SK-N-SH (cell line): ENCODE data around the gene HNRNPUL1. TPM values are rescaled to one million over a fixed set of nuclear protein-coding genes. Genes with fewer than 3 reads are reported as not detected.
A peak's percentile ranks its signal among the peaks of the same experiment; 100 is the strongest.

Source experiments
- CTCF ChIA-PET: fragments of 300-600, 350-600 bp; formaldehyde crosslinking; extraction: SDS; loops from one replicate; lab custom pipeline; 2021; lab: Yijun Ruan, JAX
- POLR2A ChIA-PET: fragments of 350-600 bp; sonication (Branson Sonifier 250); formaldehyde crosslinking; extraction: SDS; loops from one replicate; lab custom pipeline; 2020; ENCODE audit warnings: antibody characterized with exemption, inconsistent platforms; lab: Yijun Ruan, JAX
- DNase-seq: peaks from one replicate; pipeline ENCODE4 v3.0.0; 2012
- H2AFZ ChIP-seq: fragments of 200-600 bp; sonication (generic); 2 replicates; pipeline ENCODE4 v1.8.1; 2016; ENCODE audit warnings: antibody characterized with exemption, mild to moderate bottlenecking, low read depth
- H3F3A ChIP-seq: fragments of 200-600 bp; sonication (generic); replicated peaks from 2 replicates; pipeline ENCODE3; 2016; ENCODE audit warnings: antibody characterized with exemption, mild to moderate bottlenecking; ENCODE audit not compliant: insufficient read depth
- H3K27ac ChIP-seq, 2 experiments: fragments of 200-500 bp in 1 of 2; fragments of 200-600 bp in 1 of 2; sonication (Bioruptor generic) in 1 of 2; sonication (generic), shearing (Covaris generic) in 1 of 2; 2 replicates each; pipeline versions ENCODE4 v1.5.1 to v1.6.1; 2014 to 2016; ENCODE audit warnings: low read depth in 2 of 2, inconsistent platforms in 1 of 2, low read length in 1 of 2, mild to moderate bottlenecking in 1 of 2, mixed read lengths in 1 of 2
- H3K27me3 ChIP-seq: fragments of 200-600 bp; sonication (generic), shearing (Covaris generic); 2 replicates; pipeline ENCODE4 v1.6.1; 2016; ENCODE audit warnings: mixed run types; ENCODE audit not compliant: insufficient read depth
- H3K36me3 ChIP-seq, 2 experiments: fragments of 200-500 bp in 1 of 2; fragments of 200-600 bp in 1 of 2; sonication (Bioruptor generic) in 1 of 2; sonication (generic) in 1 of 2; replicated peaks in 1 of 2; 2 replicates each; pipeline versions ENCODE3 to v1.5.1; 2014 to 2016; ENCODE audit warnings: low read length in 1 of 2, mild to moderate bottlenecking in 1 of 2; ENCODE audit not compliant: insufficient read depth in 2 of 2, control insufficient read depth in 1 of 2
- H3K4me1 ChIP-seq, 2 experiments: fragments of 200-500 bp in 1 of 2; fragments of 200-600 bp in 1 of 2; sonication (Bioruptor generic) in 1 of 2; sonication (generic), shearing (Covaris generic) in 1 of 2; 2 replicates each; pipeline versions ENCODE4 v1.5.1 to v1.6.1; 2014 to 2016; ENCODE audit warnings: low read depth in 1 of 2, low read length in 1 of 2, mixed run types in 1 of 2; ENCODE audit not compliant: insufficient read depth in 2 of 2, control insufficient read depth in 1 of 2
- H3K4me2 ChIP-seq: fragments of 200-600 bp; sonication (generic), shearing (Covaris generic); 2 replicates; pipeline ENCODE4 v1.6.1; 2017; ENCODE audit warnings: mixed run types
- H3K4me3 ChIP-seq, 2 experiments: fragments of 200-500 bp in 1 of 2; fragments of 200-600 bp in 1 of 2; sonication (Bioruptor generic) in 1 of 2; sonication (generic), shearing (Covaris generic) in 1 of 2; 2 replicates each; pipeline versions ENCODE4 v1.5.1 to v1.8.1; 2014 to 2016; ENCODE audit warnings: low read depth in 2 of 2, inconsistent platforms in 1 of 2, low read length in 1 of 2, mild to moderate bottlenecking in 1 of 2, mixed read lengths in 1 of 2, moderate library complexity in 1 of 2
- H3K79me2 ChIP-seq: fragments of 200-600 bp; sonication (generic); 2 replicates; pipeline ENCODE4 v1.8.1; 2017; ENCODE audit warnings: mild to moderate bottlenecking; ENCODE audit not compliant: insufficient read depth
- H3K9ac ChIP-seq: fragments of 200-600 bp; sonication (generic); 2 replicates; pipeline ENCODE4 v1.6.1; 2017; ENCODE audit warnings: mixed run types
- H3K9me2 ChIP-seq: fragments of 200-600 bp; sonication (generic); 2 replicates; pipeline ENCODE4 v1.6.1; 2017; ENCODE audit warnings: mixed run types
- H3K9me3 ChIP-seq: fragments of 200-600 bp; sonication (generic); 2 replicates; pipeline ENCODE4 v1.6.1; 2017; ENCODE audit warnings: mixed run types, mild to moderate bottlenecking, moderate library complexity
- H4K20me1 ChIP-seq: fragments of 200-600 bp; sonication (generic); 2 replicates; pipeline ENCODE4 v1.6.1; 2017; ENCODE audit warnings: mild to moderate bottlenecking, mixed run types; ENCODE audit not compliant: insufficient read depth
- CHD2 ChIP-seq: fragments of 150-350 bp; IDR thresholded peaks from 2 replicates; pipeline ENCODE4 v1.6.1; 2018; ENCODE audit warnings: low read length; ENCODE audit not compliant: partially characterized antibody
- CTCF ChIP-seq: fragments of 200-600 bp; sonication (generic); IDR thresholded peaks from 2 replicates; pipeline ENCODE4 v1.6.1; 2017; ENCODE audit warnings: antibody characterized with exemption, mild to moderate bottlenecking, moderate library complexity
- EP300 ChIP-seq, 2 experiments: IDR thresholded peaks; 2 replicates each; pipeline versions ENCODE4 v1.4.0 to v1.6.1; 2012; ENCODE audit warnings: borderline replicate concordance in 1 of 2, low read depth in 1 of 2, low read length in 1 of 2
- EZH2phosphoT487 ChIP-seq: fragments of 200-600 bp; sonication (generic); IDR thresholded peaks from 2 replicates; pipeline ENCODE4 v1.6.1; 2017; ENCODE audit warnings: low read depth, mixed run types, mild to moderate bottlenecking, antibody characterized with exemption, moderate library complexity, borderline replicate concordance
- FOXJ3 ChIP-seq: sonication (generic); formaldehyde crosslinking; IDR thresholded peaks from 2 replicates; pipeline ENCODE4 v1.5.1; 2020; ENCODE audit warnings: mild to moderate bottlenecking, missing genetic modification reagents
- GABPA ChIP-seq: IDR thresholded peaks from 2 replicates; pipeline ENCODE4 v1.4.0; 2012; ENCODE audit warnings: low read depth, mild to moderate bottlenecking
- JUND ChIP-seq: IDR thresholded peaks from 2 replicates; pipeline ENCODE4 v1.4.0; 2012
- MAX ChIP-seq: IDR thresholded peaks from 2 replicates; pipeline ENCODE4 v1.4.0; 2012; ENCODE audit warnings: low read depth
- NFIC ChIP-seq: IDR thresholded peaks from 2 replicates; pipeline ENCODE4 v1.4.0; 2012; ENCODE audit warnings: borderline replicate concordance
- PBX3 ChIP-seq: IDR thresholded peaks from 2 replicates; pipeline ENCODE4; 2012
- POLR2AphosphoS5 ChIP-seq: IDR thresholded peaks from 2 replicates; pipeline ENCODE4 v1.6.1; 2012; ENCODE audit warnings: low read depth, low read length
- RFX5 ChIP-seq: IDR thresholded peaks from 2 replicates; pipeline ENCODE4 v1.6.1; 2012; ENCODE audit warnings: mild to moderate bottlenecking, improper control_type of control experiment, low read length
- TEAD4 ChIP-seq: IDR thresholded peaks from 2 replicates; pipeline ENCODE4 v1.4.0; 2012; ENCODE audit warnings: mild to moderate bottlenecking, borderline replicate concordance; ENCODE audit not compliant: insufficient read depth
- USF2 ChIP-seq: fragments of 150-350 bp; IDR thresholded peaks from 2 replicates; pipeline ENCODE4 v1.6.1; 2017; ENCODE audit warnings: antibody characterized with exemption, low read length, low read depth, borderline replicate concordance
- ZBTB33 ChIP-seq: IDR thresholded peaks from 2 replicates; pipeline ENCODE4 v1.4.0; 2012; ENCODE audit warnings: low read depth, borderline replicate concordance
- WGBS: methylation state at CpG from one replicate; pipeline ENCODE4 v1.1.6; 2017; ENCODE audit warnings: low lambda C conversion rate; 5-methylcytosine and 5-hydroxymethylcytosine counted together
- polyA plus RNA-seq, 3 experiments: library from polyadenylated mRNA; depleted of rRNA; stranded (reverse); fragments of >200 nt; gene quantifications; 2 replicates each; pipeline ENCODE4 v1.2.3, GENCODE V29; 2012

HNRNPUL1 gene
- polyA plus RNA-seq, 1 of the 3 experiments (the other 2 are of a cell fraction), result 41.5 TPM

- TF ChIP-seq ZBTB33, result peak; percentile 88; the same call in 1 of the 2 replicates
Measured at GRCh38 chr19:41323430-41324125, 59.4 kb downstream of the HNRNPUL1 start (continued).

GRCh38 chr19:41324231-41324702 lies 60.1 kb downstream of the HNRNPUL1 start:
- H3K36me3 ChIP-seq, result peaks cover 14 to 24% of the 10 kb centered on the region in 2 experiments
- H3K4me2 ChIP-seq, result peak overlapping the region; percentile 82
- peaks cover 64% of the 10 kb centered on the region for H3F3A ChIP-seq
- H4K20me1 ChIP-seq, result no peaks in the 10 kb centered on the region
- H3K4me3 ChIP-seq, result no peak overlapping the region
- WGBS, result 87% methylated on average over 7 of the region's 7 CpGs
- peaks cover 53 to 59% of the 10 kb centered on the region in 2 experiments for H3K4me1 ChIP-seq
- H3K79me2 ChIP-seq, result peaks cover 51% of the 10 kb centered on the region
- no peak for DNase-seq
- H3K9ac ChIP-seq, result peak overlapping the region; percentile 78; the same call in 1 of the 2 replicates
- no peak overlapping the region for H2AFZ ChIP-seq
- no peaks in the 10 kb centered on the region for H3K27me3 ChIP-seq
- H3K9me2 ChIP-seq, result no peaks in the 10 kb centered on the region
- H3K27ac ChIP-seq, result peak overlapping the region; percentile 75 to 100
- TF ChIP-seq POLR2AphosphoS5 (peak; percentile 3; the same call in 1 of the 2 replicates), MAX (no peak)
- no peaks in the 10 kb centered on the region for H3K9me3 ChIP-seq
- POLR2A ChIA-PET, result interaction anchor here (0.5 to 2.1 kb wide), 2 partner anchors 14 to 57 kb away, joined by 3 to 5 read pairs; partner anchors contain the start of gene CCDC97
- CTCF ChIA-PET, result interaction anchor here (1.2 to 6.9 kb wide), 4 partner anchors 17 to 120 kb away, joined by 3 to 54 read pairs (median 12); partner anchors contain the start of genes DMAC2 and TGFB1

GRCh38 chr19:41324921-41325639 lies 60.9 kb downstream of the HNRNPUL1 start:
- Histone ChIP-seq H3K27ac (peak overlapping the region; percentile 75 to 100), H4K20me1 (no peaks in the 10 kb centered on the region), H3K9ac (peak overlapping the region; percentile 78; the same call in 1 of the 2 replicates), H2AFZ (no peak overlapping the region), H3K36me3 (peaks cover 11 to 26% of the 10 kb centered on the region in 2 experiments), H3K27me3 (no peaks in the 10 kb centered on the region), H3K4me1 (peaks cover 53 to 59% of the 10 kb centered on the region in 2 experiments), H3K9me3 (no peaks in the 10 kb centered on the region), H3K79me2 (peaks cover 56% of the 10 kb centered on the region), H3F3A (peaks cover 71% of the 10 kb centered on the region), H3K4me2 (peak overlapping the region; percentile 82), H3K4me3 (peak overlapping the region in 1 of 2 experiments; percentile 21; a peak in 1 of 4 replicates), H3K9me2 (no peaks in the 10 kb centered on the region)
- ChIA-PET CTCF (interaction anchor here (1.2 to 6.9 kb wide), 4 partner anchors 18 to 121 kb away, joined by 3 to 54 read pairs (median 12); partner anchors contain the start of genes DMAC2 and TGFB1), POLR2A (interaction anchor here (0.6 to 2.1 kb wide), 3 partner anchors 15 to 233 kb away, joined by 3 to 5 read pairs (median 3); partner anchors contain the start of gene CCDC97)
- WGBS, result 14% methylated on average over 21 of the region's 23 CpGs
- peak; percentile 81 for DNase-seq
- TF ChIP-seq CHD2 (peak; percentile 37), FOXJ3 (CRISPR knock-in tag) (no peak), EP300 (IDR thresholded peaks at IDR 0.05; ENCODE audit: borderline replicate concordance in 1 of 2, low read depth in 1 of 2, low read length in 1 of 2) (peak in 1 of 2 experiments; percentile 31; a peak in 1 of 4 replicates), GABPA (no peak), NFIC (no peak), RFX5 (no peak), EZH2phosphoT487 (no peak), USF2 (no peak), PBX3 (peak; percentile 46), TEAD4 (no peak), CTCF (no peak), JUND (no peak; the same call in 1 of the 2 replicates)
